ENCODE data around the gene SETD1B.
A peak's percentile ranks its signal among the peaks of the same experiment; 100 is the strongest.

GRCh38 chr12:121795034-121795968 is 8.5 kb upstream of the SETD1B start:
- no peak for TF ChIP-seq POLR2A (IDR thresholded peaks at IDR 0.05)
- TF ChIP-seq CTCF (IDR thresholded peaks at IDR 0.05), result peak; percentile 88 to 95 (median 89)
